K562 (cell line): ENCODE results near the gene ACOX1. TPM values are rescaled to one million over a fixed set of nuclear protein-coding genes. Genes with fewer than 3 reads are reported as not detected.

Experiments
- ARID1B ChIP-seq: fragments of 450-650 bp; IDR thresholded peaks from 2 replicates; pipeline ENCODE4 v1.6.1; 2016; ENCODE audit warnings: antibody characterized with exemption, mild to moderate bottlenecking, inconsistent platforms
- BACH1 ChIP-seq: fragments of 200-800 bp; sonication (Bioruptor generic); IDR thresholded peaks from 2 replicates; pipeline ENCODE4 v1.6.1; 2016; ENCODE audit warnings: missing genetic modification characterization, missing compliant biosample characterization
- FOXK2 ChIP-seq, 2 experiments: fragments of 450-650 bp; IDR thresholded peaks in 1 of 2; conservative IDR thresholded peaks in 1 of 2; 2 replicates each; pipeline ENCODE4 v1.6.1; 2016; ENCODE audit warnings: low read depth in 2 of 2, mild to moderate bottlenecking in 1 of 2
- GABPB2 ChIP-seq: fragments of 250-450 bp; sonication (Bioruptor Pico); conservative IDR thresholded peaks from 2 replicates; pipeline ENCODE4 v1.5.1; 2021; ENCODE audit warnings: mild to moderate bottlenecking
- KLF16 ChIP-seq: IDR thresholded peaks from 2 replicates; pipeline ENCODE4 v1.6.1; 2016; ENCODE audit warnings: antibody characterized with exemption
- MYBL2 ChIP-seq, 2 experiments: fragments of 450-650 bp in 1 of 2; sonication (generic) in 1 of 2; formaldehyde crosslinking in 1 of 2; IDR thresholded peaks; 2 replicates each; pipeline versions ENCODE4 v1.6.1 to v1.8.1; 2017 to 2022; ENCODE audit warnings: borderline replicate concordance in 1 of 2, inconsistent platforms in 1 of 2, low read depth in 1 of 2, mild to moderate bottlenecking in 1 of 2, missing genetic modification reagents in 1 of 2, moderate library complexity in 1 of 2
- PTRF ChIP-seq: fragments of 450-650 bp; IDR thresholded peaks from 2 replicates; pipeline ENCODE4 v1.6.1; 2016; ENCODE audit warnings: mild to moderate bottlenecking, missing genetic modification characterization, missing compliant biosample characterization
- RBM39 ChIP-seq: fragments of 200-400 bp; formaldehyde crosslinking; optimal IDR thresholded peaks from 2 replicates; pipeline ENCODE3; 2018; ENCODE audit warnings: low read depth, low read length
- SRSF9 ChIP-seq: fragments of 200-400 bp; formaldehyde crosslinking; IDR thresholded peaks from 2 replicates; pipeline ENCODE4 v1.6.1; 2017; ENCODE audit warnings: low read depth, low read length, borderline replicate concordance
- TBL1XR1 ChIP-seq, 2 experiments: IDR thresholded peaks; 2 replicates each; pipeline ENCODE4 v1.6.1; 2012; ENCODE audit warnings: improper control_type of control experiment in 2 of 2, low read length in 2 of 2, mild to moderate bottlenecking in 1 of 2
- YBX1 ChIP-seq: fragments of 450-650 bp; IDR thresholded peaks from 2 replicates; pipeline ENCODE4 v1.7.1; 2016; ENCODE audit warnings: mild to moderate bottlenecking
- ZBTB7A ChIP-seq: IDR thresholded peaks from 2 replicates; pipeline ENCODE4 v1.6.1; 2011; ENCODE audit warnings: low read depth, mild to moderate bottlenecking, low read length, moderate library complexity, borderline replicate concordance; ENCODE audit not compliant: control insufficient read depth
- ZNF696 ChIP-seq: fragments of 250-450 bp; sonication (Bioruptor Pico); conservative IDR thresholded peaks from 2 replicates; pipeline ENCODE4 v1.4.0; 2020; ENCODE audit warnings: mild to moderate bottlenecking, moderate library complexity
- ZNF699 ChIP-seq: fragments of 250-450 bp; sonication (Bioruptor Pico); IDR thresholded peaks from 2 replicates; pipeline ENCODE4 v1.8.0; 2021; ENCODE audit warnings: mild to moderate bottlenecking, moderate library complexity; ENCODE audit not compliant: insufficient replicate concordance
- ZNF707 ChIP-seq: fragments of 250-450 bp; sonication (Bioruptor Pico); conservative IDR thresholded peaks from 2 replicates; pipeline ENCODE4 v1.8.0; 2022; ENCODE audit warnings: inconsistent platforms, mild to moderate bottlenecking, moderate library complexity
- ZNF764 ChIP-seq: fragments of 250-450 bp; sonication (Bioruptor Pico); IDR thresholded peaks from 2 replicates; pipeline ENCODE4 v1.4.0; 2020; ENCODE audit warnings: low read depth, mild to moderate bottlenecking, moderate library complexity
- polyA plus RNA-seq, 8 experiments: library from polyadenylated mRNA; depleted of rRNA in 4 of 8; stranded (reverse) in 5 of 8; unstranded in 3 of 8; fragments of >200 nt; fragmentation: Nextera tagmentation in 2 of 8; fragmentation: Illumina TruSeq in 1 of 8; extraction: Ambion mirVana in 2 of 8; extraction: Trizol in 1 of 8; gene quantifications; 2 replicates each; pipeline versions ENCODE4 v1.2.1 to v1.2.3, GENCODE V29; 2011 to 2014; ENCODE audit warnings: inconsistent platforms in 1 of 8, missing spikeins in 1 of 8
- total RNA-seq, 7 experiments: library from RNA; depleted of rRNA in 6 of 7; stranded (reverse); fragments of >200 nt in 6 of 7; fragmentation: Illumina TruSeq in 2 of 7; extraction: Trizol in 2 of 7; gene quantifications; 2 replicates each; pipeline versions ENCODE4 v1.2.1 to v1.2.3, GENCODE V29; 2011 to 2021; ENCODE audit warnings: low replicate concordance in 1 of 7
- TF ChIP-seq, protein P1 (sequence below): fragments of 450-650 bp; IDR thresholded peaks from 2 replicates; pipeline ENCODE4 v1.6.1; 2014; ENCODE audit warnings: low read depth, mild to moderate bottlenecking, moderate library complexity, borderline replicate concordance
- TF ChIP-seq, protein P2 (sequence below): fragments of 450-650 bp; formaldehyde crosslinking; IDR thresholded peaks from 2 replicates; pipeline ENCODE4 v1.4.0; 2020; ENCODE audit warnings: mild to moderate bottlenecking, moderate library complexity
- TF ChIP-seq, protein P3 (sequence below): fragments of 250-450 bp; sonication (Bioruptor Pico); IDR thresholded peaks from 2 replicates; pipeline ENCODE4 v1.4.0; 2020

The ACOX1 gene
- total and polyA plus RNA-seq, 9 of the 15 experiments (the other 6 are each of a cell fraction or from before 2014, with no cell fraction given) = 7.8 to 24.1 (median 14.5) TPM

DNA sequence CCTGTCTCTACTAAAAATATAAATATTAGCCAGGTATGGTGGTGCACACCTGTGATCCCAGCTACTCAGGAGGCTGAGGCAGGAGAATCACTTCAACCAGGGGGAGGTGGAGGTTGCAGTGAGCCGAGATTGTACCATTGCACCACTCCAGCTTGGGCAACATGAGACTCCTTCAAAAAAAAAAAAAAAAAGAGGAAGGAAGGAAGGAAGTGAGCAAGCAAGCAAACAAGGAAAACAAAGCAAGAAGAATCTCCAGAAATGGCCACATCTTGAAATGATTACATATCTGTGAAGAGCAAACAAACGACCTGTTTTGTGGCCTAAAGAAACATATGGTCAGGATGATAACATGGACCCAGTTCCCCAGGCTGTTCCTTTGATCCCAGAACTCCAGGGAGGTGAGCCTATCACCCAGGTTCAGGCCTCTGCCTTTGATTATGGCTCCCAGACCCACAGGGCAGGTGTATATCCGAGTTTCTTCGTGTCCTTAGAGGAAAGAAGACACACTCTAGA, 8.9 kb downstream of the ACOX1 start (continued):
- TF ChIP-seq TBL1XR1 (IDR thresholded peaks at IDR 0.05; ENCODE audit: low read length in 2 of 2) (peak in 1 of 2 experiments; percentile 77; a peak in 3 of 4 replicates), BACH1 (peak; percentile 43; the same call in 1 of the 2 replicates), ZBTB7A (no peak), PTRF (tag) (no peak), ZNF696 (CRISPR knock-in tag) (no peak), KLF16 (peak; percentile 88), YBX1 (no peak), GABPB2 (CRISPR knock-in tag) (no peak), SRSF9 (no peak), ZNF707 (no peak), FOXK2 (conservative IDR thresholded peaks at IDR 0.05 in 1 of 2, IDR thresholded peaks at IDR 0.05 in 1 of 2; ENCODE audit: low read depth in 2 of 2) (peak; percentile 92), MYBL2 (IDR thresholded peaks at IDR 0.05; ENCODE audit: low read depth) (no peak), MYBL2 (CRISPR knock-in tag; IDR thresholded peaks at IDR 0.05; ENCODE audit: borderline replicate concordance) (no peak), RBM39 (no peak), ARID1B (peak; percentile 99), ZNF764 (CRISPR knock-in tag) (no peak), ZNF699 (no peak)
- TF ChIP-seq, protein P1, sequence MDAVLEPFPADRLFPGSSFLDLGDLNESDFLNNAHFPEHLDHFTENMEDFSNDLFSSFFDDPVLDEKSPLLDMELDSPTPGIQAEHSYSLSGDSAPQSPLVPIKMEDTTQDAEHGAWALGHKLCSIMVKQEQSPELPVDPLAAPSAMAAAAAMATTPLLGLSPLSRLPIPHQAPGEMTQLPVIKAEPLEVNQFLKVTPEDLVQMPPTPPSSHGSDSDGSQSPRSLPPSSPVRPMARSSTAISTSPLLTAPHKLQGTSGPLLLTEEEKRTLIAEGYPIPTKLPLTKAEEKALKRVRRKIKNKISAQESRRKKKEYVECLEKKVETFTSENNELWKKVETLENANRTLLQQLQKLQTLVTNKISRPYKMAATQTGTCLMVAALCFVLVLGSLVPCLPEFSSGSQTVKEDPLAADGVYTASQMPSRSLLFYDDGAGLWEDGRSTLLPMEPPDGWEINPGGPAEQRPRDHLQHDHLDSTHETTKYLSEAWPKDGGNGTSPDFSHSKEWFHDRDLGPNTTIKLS = no peak
- TF ChIP-seq, protein P2, sequence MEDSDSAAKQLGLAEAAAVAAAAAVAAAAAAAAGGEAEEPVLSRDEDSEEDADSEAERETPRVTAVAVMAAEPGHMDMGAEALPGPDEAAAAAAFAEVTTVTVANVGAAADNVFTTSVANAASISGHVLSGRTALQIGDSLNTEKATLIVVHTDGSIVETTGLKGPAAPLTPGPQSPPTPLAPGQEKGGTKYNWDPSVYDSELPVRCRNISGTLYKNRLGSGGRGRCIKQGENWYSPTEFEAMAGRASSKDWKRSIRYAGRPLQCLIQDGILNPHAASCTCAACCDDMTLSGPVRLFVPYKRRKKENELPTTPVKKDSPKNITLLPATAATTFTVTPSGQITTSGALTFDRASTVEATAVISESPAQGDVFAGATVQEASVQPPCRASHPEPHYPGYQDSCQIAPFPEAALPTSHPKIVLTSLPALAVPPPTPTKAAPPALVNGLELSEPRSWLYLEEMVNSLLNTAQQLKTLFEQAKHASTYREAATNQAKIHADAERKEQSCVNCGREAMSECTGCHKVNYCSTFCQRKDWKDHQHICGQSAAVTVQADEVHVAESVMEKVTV = no peak
- TF ChIP-seq, protein P3, sequence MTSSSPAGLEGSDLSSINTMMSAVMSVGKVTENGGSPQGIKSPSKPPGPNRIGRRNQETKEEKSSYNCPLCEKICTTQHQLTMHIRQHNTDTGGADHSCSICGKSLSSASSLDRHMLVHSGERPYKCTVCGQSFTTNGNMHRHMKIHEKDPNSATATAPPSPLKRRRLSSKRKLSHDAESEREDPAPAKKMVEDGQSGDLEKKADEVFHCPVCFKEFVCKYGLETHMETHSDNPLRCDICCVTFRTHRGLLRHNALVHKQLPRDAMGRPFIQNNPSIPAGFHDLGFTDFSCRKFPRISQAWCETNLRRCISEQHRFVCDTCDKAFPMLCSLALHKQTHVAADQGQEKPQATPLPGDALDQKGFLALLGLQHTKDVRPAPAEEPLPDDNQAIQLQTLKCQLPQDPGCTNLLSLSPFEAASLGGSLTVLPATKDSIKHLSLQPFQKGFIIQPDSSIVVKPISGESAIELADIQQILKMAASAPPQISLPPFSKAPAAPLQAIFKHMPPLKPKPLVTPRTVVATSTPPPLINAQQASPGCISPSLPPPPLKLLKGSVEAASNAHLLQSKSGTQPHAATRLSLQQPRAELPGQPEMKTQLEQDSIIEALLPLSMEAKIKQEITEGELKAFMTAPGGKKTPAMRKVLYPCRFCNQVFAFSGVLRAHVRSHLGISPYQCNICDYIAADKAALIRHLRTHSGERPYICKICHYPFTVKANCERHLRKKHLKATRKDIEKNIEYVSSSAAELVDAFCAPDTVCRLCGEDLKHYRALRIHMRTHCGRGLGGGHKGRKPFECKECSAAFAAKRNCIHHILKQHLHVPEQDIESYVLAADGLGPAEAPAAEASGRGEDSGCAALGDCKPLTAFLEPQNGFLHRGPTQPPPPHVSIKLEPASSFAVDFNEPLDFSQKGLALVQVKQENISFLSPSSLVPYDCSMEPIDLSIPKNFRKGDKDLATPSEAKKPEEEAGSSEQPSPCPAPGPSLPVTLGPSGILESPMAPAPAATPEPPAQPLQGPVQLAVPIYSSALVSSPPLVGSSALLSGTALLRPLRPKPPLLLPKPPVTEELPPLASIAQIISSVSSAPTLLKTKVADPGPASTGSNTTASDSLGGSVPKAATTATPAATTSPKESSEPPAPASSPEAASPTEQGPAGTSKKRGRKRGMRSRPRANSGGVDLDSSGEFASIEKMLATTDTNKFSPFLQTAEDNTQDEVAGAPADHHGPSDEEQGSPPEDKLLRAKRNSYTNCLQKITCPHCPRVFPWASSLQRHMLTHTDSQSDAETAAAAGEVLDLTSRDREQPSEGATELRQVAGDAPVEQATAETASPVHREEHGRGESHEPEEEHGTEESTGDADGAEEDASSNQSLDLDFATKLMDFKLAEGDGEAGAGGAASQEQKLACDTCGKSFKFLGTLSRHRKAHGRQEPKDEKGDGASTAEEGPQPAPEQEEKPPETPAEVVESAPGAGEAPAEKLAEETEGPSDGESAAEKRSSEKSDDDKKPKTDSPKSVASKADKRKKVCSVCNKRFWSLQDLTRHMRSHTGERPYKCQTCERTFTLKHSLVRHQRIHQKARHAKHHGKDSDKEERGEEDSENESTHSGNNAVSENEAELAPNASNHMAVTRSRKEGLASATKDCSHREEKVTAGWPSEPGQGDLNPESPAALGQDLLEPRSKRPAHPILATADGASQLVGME (CRISPR knock-in tag) = no peak
